ENCODE data around the gene AKT3. TPM values are rescaled to one million over a fixed set of nuclear protein-coding genes. Genes with fewer than 3 reads are reported as not detected.

AKT3 gene
- total RNA-seq, 2 experiments from 2014 or later, result 80.4 to 88.5 TPM

DNA sequence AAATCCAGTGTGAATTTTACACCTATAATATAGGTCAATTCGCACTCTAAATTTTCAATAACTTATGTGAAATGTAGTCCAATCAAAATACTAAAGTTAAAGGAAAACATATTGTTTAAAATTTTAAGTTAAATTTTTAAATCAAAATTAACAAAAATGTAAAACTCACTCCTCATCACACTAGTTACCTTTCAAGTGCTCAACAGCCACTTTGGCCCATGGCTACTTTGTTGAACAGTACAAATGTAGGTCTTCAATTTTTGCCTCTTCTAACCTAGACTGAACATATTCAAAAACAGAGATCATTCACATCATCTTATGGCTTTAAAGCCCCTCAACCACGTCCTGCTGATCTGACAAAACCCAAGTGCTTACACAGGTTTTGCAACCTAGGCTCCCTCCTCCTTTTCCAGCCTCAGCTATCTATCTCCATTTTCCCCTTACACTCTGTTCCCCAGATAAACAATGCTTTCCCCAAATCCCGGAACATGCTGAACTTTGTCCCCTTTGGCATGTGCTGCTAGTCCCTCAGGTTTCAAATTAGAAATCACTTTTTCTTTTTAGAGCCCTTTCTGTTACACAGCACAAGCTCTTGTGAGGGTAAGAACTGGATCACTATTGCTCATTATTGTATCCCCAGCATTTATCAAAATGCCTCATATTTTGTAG, 110.6 kb downstream of the AKT3 start:
- Mint-ChIP-seq H3K36me3 (ENCODE audit: low read depth) (peaks cover 28% of the 10 kb centered on the region), H3K4me1 (ENCODE audit: low read depth) (peaks cover 47% of the 10 kb centered on the region), H3K4me3 (no peak overlapping the region), H3K27ac (no peak overlapping the region), H3K27me3 (no peaks in the 10 kb centered on the region), H3K9me3 (no peaks in the 10 kb centered on the region)
- Histone ChIP-seq H3K36me3 (ENCODE audit: insufficient read depth, low read length) (no peaks in the 10 kb centered on the region), H3K27me3 (ENCODE audit: control insufficient read depth in 1 of 2, insufficient read depth in 2 of 2, low read length in 2 of 2) (no peaks in the 10 kb centered on the region), H3K4me1 (ENCODE audit: insufficient read depth, low read length) (no peaks in the 10 kb centered on the region), H3K4me3 (ENCODE audit: low read length) (no peak overlapping the region), H3K27ac (ENCODE audit: low read depth in 1 of 2, low read length in 2 of 2) (no peak overlapping the region), H3K9me3 (ENCODE audit: control insufficient read depth in 1 of 2, insufficient read depth in 1 of 2, low read length in 2 of 2) (no peaks in the 10 kb centered on the region)
- TF ChIP-seq, protein P1, sequence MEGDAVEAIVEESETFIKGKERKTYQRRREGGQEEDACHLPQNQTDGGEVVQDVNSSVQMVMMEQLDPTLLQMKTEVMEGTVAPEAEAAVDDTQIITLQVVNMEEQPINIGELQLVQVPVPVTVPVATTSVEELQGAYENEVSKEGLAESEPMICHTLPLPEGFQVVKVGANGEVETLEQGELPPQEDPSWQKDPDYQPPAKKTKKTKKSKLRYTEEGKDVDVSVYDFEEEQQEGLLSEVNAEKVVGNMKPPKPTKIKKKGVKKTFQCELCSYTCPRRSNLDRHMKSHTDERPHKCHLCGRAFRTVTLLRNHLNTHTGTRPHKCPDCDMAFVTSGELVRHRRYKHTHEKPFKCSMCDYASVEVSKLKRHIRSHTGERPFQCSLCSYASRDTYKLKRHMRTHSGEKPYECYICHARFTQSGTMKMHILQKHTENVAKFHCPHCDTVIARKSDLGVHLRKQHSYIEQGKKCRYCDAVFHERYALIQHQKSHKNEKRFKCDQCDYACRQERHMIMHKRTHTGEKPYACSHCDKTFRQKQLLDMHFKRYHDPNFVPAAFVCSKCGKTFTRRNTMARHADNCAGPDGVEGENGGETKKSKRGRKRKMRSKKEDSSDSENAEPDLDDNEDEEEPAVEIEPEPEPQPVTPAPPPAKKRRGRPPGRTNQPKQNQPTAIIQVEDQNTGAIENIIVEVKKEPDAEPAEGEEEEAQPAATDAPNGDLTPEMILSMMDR (IDR thresholded peaks at IDR 0.05), result no peak
- ATAC-seq (ENCODE audit: poor library complexity) (no peak), DNase-seq (no peak)
- ChIA-PET POLR2A (interaction anchor here (0.8 kb wide), 1 partner anchor 117 kb away, joined by 3 read pairs; no protein-coding TSS in a partner anchor), CTCF (interaction anchor here (0.6 to 1.5 kb wide), 2 partner anchors 9 to 1211 kb away, joined by 3 to 6 read pairs; no protein-coding TSS in a partner anchor)
- intact Hi-C loops (cut with DNase I, micrococcal nuclease), result no loop called here

DNA sequence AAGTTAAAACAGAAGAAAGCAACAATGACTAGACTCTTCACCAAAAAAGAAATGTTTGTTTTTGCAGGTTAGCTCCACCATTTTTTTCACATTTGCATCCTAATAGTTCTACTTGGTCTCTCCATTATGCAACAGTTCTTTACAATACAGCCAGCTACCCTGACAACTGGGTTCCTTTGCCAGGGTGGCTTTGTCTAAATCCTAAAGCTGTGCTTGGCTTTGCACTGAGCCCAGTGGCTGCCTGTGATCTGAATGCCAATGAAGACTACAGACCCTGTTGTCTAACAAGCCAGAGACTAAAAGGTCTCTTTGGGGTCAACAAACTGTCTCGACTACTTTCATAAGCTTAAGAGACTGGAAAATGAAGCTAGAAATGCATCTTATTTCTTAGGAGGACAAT, 112.0 kb downstream of the AKT3 start:
- no peaks in the 10 kb centered on the region for H3K9me3 ChIP-seq (ENCODE audit: control insufficient read depth in 1 of 2, insufficient read depth in 1 of 2, low read length in 2 of 2)
- H3K27ac Mint-ChIP-seq, result no peak overlapping the region
- ATAC-seq (ENCODE audit: poor library complexity), result no peak
- H3K4me3 ChIP-seq (ENCODE audit: low read length), result no peak overlapping the region
- no peaks in the 10 kb centered on the region for H3K27me3 ChIP-seq (ENCODE audit: control insufficient read depth in 1 of 2, insufficient read depth in 2 of 2, low read length in 2 of 2)
- no peaks in the 10 kb centered on the region for H3K36me3 ChIP-seq (ENCODE audit: insufficient read depth, low read length)
- H3K27me3 Mint-ChIP-seq, result no peaks in the 10 kb centered on the region
- intact Hi-C loops (cut with DNase I, micrococcal nuclease), result no loop called here
- H3K36me3 Mint-ChIP-seq (ENCODE audit: low read depth), result peaks cover 26% of the 10 kb centered on the region
- no peak overlapping the region for H3K27ac ChIP-seq (ENCODE audit: low read depth in 1 of 2, low read length in 2 of 2)
- peaks cover 40% of the 10 kb centered on the region for H3K4me1 Mint-ChIP-seq (ENCODE audit: low read depth)
- TF ChIP-seq, protein P1 (IDR thresholded peaks at IDR 0.05), result no peak
- no peaks in the 10 kb centered on the region for H3K4me1 ChIP-seq (ENCODE audit: insufficient read depth, low read length)
- no peak overlapping the region for H3K4me3 Mint-ChIP-seq
- H3K9me3 Mint-ChIP-seq, result no peaks in the 10 kb centered on the region
- POLR2A ChIA-PET, result no interaction called here
- CTCF ChIA-PET, result no interaction called here
- DNase-seq, result no peak

DNA sequence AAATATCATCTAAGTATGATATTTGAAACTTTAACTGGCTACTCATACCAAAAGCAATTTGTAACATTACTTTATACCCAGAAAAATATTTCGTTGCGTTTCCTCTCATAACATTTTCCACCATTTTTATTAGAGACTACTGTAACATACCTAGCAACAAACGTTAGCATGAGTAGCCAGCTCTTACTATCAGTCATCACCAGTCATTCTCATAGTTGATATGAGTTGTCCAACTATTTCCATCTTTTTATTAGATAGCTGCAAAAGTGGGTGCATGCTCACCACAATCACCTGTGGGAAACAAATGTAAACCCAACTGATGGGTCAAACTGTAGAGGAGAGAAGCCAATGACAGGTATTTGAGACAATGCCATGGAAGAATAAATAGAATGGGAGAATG, 114.6 kb downstream of the AKT3 start:
- intact Hi-C loops (cut with DNase I, micrococcal nuclease), result no loop called here
- Mint-ChIP-seq H3K9me3 (no peaks in the 10 kb centered on the region), H3K4me3 (no peak overlapping the region), H3K27ac (no peak overlapping the region), H3K36me3 (ENCODE audit: low read depth) (peaks cover 27% of the 10 kb centered on the region), H3K27me3 (no peaks in the 10 kb centered on the region), H3K4me1 (ENCODE audit: low read depth) (peaks cover 44% of the 10 kb centered on the region)
- Histone ChIP-seq H3K27me3 (ENCODE audit: control insufficient read depth in 1 of 2, insufficient read depth in 2 of 2, low read length in 2 of 2) (no peaks in the 10 kb centered on the region), H3K4me1 (ENCODE audit: insufficient read depth, low read length) (peaks cover 4% of the 10 kb centered on the region), H3K27ac (ENCODE audit: low read depth in 1 of 2, low read length in 2 of 2) (no peak overlapping the region), H3K4me3 (ENCODE audit: low read length) (no peak overlapping the region), H3K9me3 (ENCODE audit: control insufficient read depth in 1 of 2, insufficient read depth in 1 of 2, low read length in 2 of 2) (peaks cover 0 to 5% of the 10 kb centered on the region in 2 experiments), H3K36me3 (ENCODE audit: insufficient read depth, low read length) (no peaks in the 10 kb centered on the region)
- ATAC-seq (ENCODE audit: poor library complexity), result no peak
- TF ChIP-seq, protein P1 (IDR thresholded peaks at IDR 0.05), result no peak
- ChIA-PET CTCF (no interaction called here), POLR2A (interaction anchor here (1.1 kb wide), 1 partner anchor 253 kb away, joined by 3 read pairs; no protein-coding TSS in a partner anchor)
- DNase-seq, result no peak
